Activated CD4-positive, CD25-positive, alpha-beta regulatory T cell (primary cell): Measurements from ENCODE around the gene ZDHHC22.

Experiments
- DNase-seq, 4 experiments: peaks; one replicate each; lab custom pipeline; 2025; lab: John Stamatoyannopoulos, UW

ZDHHC22 gene

GRCh38 chr14:77126461-77126990 lies 15.1 kb downstream of the ZDHHC22 start:
- DNase-seq, result no peak

DNA sequence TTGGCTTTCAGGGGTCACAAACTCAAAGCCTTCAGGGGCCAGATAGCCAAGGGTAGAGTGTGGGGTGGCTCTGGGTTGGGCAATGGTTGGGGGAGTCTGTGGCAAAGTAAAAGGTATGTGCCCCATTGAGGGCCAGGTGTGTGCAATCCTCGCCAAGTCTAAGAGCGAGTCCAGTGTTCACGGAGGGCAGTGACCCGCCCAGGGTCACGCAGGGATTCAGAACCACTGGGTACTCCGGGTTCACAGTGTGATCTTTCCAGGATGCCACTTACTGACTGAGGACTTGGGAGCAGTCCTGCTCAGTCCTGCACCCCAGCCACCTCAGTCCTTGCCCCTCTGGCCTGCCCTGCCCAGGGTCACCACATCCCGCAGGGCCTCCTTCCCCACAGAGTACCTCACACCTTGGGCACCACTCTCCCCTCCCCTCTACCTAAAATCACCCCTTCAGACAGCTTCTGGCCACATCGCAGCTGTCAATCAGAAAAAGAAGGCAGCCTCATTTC lies 15.7 kb downstream of the ZDHHC22 start:
- DNase-seq, result no peak

GRCh38 chr14:77125281-77125801 lies 16.2 kb downstream of the ZDHHC22 start:
- DNase-seq, result no peak

DNA sequence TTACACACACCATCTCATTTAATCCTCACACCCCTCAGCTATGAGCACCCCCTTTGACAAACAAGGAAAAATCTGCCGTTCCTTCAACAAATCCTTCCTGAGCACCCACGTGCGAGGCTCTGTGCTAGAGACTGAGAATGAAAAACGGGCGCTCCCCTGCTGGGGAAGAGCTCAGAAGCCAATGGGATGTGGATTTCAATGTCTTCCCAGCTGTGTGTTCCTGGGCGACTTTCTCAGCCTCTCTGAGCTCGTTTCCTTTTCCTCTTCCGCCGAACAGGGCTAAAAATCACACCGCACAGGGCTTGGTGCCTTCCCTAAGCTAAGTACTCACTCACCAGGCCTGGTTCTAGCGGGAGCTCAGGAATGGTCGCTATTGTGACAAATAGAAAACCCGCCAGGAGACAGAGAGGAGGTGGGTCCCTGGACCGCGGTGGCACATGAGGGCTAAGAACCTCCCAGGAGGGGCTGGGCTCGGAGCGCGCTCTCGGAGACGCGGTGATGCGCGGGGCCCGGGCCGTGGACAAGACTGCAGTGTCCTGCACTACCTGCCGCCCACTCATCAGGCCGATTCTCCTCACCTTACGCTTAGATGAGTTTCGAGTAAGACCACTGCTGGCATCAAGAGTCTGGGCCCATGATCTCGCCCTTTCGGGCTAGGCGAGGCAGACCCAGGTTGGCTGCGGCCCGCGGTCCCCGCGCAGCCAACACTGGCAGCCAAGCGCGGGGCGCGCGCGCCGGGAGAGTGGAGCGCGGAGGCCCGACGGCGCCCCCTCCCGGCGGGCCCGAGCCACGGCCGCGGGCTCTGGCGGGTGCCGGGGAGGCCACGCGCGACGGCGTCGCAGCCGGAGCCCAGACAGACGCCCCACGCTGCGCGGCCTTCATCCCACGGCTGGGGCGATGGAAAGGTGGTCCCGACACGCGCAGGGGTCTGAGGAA lies 17.0 kb downstream of the ZDHHC22 start:
- peak in 3 of 4 experiments; percentile 38 to 67 (median 61) for DNase-seq

GRCh38 chr14:77123381-77124325 lies 17.9 kb downstream of the ZDHHC22 start:
- no peak for DNase-seq

GRCh38 chr14:77122526-77123125 lies 19.0 kb downstream of the ZDHHC22 start:
- no peak for DNase-seq

DNA sequence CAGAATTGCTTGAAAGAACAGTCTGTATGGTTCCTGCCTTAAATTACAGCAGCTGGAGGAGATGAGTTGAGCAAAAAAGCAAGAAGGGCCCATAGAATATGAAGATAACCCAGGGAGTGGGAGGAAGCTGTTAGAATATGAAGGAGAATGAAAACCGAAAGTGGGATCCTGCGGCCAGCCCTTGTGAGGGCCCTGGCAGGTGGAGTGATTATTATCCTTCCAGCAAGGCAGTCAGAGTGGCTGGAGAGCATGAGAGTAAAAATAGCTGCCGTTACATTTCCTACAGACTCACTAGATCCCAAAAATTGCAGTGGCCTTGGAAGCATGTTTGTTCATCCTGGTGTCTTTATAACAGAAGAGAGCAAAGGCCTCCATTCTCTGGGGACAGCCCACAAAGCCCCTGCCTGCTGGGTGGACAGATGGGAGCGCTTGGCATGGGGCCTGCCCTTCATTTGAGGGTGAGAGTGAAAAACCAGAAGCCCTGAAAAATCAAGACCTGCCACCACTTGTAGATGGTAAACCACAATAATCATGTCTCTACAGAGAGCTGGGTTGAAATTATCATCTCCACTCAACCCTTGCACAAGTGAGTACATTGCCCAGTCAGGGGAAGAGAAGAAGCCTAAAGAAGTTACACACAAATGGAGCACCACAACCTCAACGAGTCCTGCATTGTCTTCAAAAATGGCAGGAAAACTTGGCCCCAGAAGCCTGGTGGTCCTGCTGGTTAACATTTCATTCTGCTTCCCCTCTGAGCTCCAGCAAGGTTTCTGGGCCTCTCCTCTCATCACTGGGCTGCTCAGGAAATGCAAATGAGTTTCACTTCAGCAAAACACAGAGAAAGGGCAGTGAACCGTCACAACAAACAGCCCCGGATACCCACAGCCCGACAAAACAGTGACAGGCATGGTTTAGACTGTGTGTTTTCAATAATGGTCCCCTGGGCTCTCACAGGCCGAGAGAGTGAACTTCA lies 20.5 kb downstream of the ZDHHC22 start:
- peak in 2 of 4 experiments; percentile 20 to 30 for DNase-seq

GRCh38 chr14:77119851-77120250 lies 21.7 kb downstream of the ZDHHC22 start:
- DNase-seq, result no peak

DNA sequence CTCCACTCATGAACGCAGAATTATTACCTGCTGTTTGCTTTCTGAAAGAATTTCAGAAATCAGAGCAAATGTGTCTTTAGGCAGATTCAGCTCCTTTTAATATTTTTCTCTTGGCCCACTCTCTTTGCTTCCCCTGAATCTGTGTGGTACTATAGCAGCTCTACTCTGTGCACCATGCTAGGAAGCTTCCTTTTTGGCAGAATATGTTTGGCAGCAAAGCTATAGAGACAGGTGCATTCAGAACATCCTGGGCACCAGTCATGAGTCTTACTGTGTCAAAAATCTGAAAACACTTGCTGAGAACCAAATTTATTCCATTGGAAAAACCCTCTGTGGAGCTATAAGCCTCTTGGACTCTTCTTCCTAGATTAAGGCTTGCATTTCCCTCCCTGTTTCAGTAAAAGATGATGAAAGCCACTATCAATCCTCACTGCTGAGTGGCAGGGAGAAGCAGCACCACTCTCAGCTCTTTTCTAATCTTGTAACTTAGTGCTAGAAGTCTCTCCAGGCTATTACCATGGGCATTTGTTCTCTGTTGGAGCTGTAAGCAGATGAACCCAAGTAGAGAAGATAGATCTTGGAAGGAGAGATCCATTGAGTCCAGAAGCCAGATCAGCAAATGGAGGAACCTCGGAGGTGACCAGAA lies 25.3 kb downstream of the ZDHHC22 start:
- no peak for DNase-seq

DNA sequence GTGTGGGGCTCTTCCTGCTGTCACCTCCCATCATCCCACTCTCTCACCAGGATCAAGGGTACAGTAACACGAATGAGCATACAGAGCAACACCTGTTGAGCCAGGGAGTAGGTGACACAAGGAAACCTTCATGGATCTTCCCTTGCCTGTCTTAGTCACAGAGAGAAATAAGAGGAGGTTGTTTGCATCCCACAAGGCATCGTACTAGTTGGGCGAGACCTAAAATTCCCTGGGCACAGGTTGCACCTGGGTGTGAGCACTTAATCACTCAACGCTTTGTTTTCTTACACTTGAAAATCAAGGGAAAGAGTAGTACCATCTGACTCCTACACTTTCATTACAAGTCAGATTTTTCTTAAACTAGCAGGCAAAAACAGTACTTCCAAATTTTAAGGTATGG lies 27.0 kb downstream of the ZDHHC22 start:
- DNase-seq, result no peak

GRCh38 chr14:77113644-77114043 lies 27.9 kb downstream of the ZDHHC22 start:
- no peak for DNase-seq

DNA sequence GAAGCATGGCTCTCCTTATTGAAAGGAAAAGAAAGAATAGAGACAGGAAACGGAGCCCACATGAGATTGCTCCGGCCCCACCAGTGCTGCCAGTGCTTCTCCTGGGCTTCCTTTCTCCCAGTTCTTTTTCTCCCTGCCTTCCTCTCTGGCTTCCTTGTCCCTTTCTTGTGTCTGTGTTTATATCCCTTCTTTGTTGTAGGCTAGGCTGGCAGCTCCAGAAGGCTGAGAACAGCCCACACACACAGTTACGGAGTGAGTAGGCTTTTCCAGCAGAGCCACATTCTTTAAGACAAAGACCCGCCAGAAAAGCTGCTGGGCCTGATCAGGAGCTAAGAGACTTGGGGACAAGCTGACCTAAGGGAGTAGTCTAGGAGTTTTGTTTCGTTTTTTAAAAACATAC lies 30.6 kb downstream of the ZDHHC22 start:
- no peak for DNase-seq

GRCh38 chr14:77110286-77110685 lies 31.3 kb downstream of the ZDHHC22 start:
- DNase-seq, result no peak

DNA sequence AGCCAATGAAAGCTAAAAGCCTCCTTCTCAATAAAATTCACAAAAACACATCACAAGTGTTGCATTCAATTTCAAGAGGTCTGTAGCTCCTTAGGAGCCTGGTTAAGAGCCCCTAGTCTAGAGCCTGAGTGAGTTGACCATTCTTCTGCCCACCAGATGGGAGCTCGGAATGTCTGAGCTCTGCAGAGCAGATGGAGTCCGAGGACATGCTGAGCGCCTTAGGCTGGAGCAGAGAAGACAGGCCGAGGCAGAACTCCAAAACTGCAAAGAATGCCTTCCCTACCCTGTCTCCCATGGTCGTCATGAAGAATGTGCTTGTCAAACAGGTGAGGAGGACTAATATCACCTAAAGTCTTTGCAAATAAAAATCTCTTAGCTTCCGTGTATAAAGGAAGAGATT lies 31.9 kb downstream of the ZDHHC22 start:
- no peak for DNase-seq

GRCh38 chr14:77108753-77109152 lies 32.8 kb downstream of the ZDHHC22 start:
- DNase-seq, result no peak

GRCh38 chr14:77107228-77107627 lies 34.4 kb downstream of the ZDHHC22 start:
- no peak for DNase-seq

GRCh38 chr14:77106666-77107065 lies 34.9 kb downstream of the ZDHHC22 start:
- DNase-seq, result no peak

DNA sequence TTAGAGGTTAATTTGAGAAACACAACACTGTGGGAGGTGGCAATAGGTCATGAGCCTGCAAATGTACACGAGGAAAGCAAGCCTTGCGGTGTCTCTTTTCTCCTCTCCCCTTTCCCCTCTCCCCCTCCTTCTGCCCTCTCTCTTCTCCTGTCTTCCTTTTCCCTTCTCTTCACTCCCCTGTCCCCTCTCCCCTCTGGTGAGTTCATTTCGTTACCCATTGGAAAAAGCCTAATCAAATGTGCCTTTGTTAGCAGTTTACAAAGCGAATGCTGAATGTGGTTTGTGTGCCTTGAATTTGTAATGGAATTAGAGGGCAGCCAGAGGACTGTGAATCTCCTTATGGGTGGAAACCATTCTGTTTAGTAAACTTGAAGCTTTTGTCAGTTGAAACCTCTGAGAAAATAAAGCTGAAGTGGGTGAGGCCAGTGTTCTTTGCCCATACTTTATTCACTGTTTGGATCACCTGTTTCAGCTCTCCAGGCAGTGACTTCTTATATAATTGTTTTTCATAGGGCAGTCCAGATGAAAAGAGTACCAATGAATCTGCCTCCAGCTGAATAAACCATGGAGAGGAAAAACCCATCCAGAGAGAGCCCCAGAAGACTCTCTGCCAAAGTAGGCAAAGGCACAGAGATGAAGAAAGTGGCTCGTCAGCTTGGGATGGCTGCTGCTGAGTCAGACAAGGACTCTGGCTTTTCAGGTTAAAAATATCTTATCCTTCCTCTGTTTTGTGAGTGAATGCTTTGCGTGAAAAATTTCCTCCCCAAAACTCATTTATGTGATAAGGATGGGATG lies 36.2 kb downstream of the ZDHHC22 start:
- no peak for DNase-seq

GRCh38 chr14:77104393-77104792 lies 37.2 kb downstream of the ZDHHC22 start:
- DNase-seq, result no peak
